8988T (cell line): ENCODE data around the gene ELFN1.

Experiments
- DNase-seq: peaks from one replicate; pipeline ENCODE4 v3.0.0; 2011

Gene ELFN1

DNA sequence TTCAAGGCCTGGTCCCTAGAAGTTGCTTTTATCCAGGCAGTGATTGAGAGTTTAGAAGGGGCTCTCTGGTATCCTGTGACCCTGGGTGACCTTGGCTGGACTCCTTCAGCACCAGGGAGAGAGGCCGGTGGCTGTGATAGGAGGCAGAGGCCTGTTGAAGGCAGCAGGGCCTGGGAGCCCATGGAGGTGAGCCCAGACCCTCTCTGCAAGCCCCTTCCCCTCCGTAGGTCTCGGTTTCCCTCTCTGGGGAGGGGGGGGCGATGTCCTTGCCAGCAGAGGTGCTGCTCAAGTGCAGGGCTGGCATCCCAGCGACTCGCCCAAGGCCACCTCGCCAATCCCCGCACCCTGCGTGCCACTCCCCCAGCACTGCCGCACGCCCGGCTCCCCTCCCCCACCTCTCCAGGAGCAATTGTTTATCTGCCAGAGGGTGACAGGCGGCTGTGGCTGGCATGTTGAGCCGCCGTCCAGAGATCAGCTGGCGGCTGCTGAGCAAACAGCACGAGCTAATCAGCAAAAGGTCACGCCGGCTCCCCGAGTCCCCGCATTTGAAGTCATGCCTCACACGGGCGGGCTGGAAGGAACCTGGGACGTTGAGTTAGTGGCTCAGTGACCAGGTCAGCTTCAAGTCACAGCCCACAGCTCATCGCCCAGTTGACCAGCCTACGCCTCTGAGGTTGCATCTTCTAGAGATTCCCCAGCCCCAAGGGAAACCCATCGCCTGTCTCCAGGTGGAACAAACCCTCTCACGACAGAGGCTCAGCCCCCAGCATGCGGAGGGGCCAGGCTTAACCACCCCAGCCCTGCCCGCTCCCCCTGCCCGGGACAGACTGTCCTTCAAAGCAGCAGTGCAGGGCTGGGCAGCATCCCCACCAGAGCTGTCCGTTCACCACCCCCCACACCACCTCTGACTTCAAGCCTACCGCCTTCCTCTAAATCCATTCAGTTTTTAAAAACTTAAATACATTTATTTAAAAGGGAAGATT, 43.7 kb downstream of the ELFN1 start:
- DNase-seq: no peak

DNA sequence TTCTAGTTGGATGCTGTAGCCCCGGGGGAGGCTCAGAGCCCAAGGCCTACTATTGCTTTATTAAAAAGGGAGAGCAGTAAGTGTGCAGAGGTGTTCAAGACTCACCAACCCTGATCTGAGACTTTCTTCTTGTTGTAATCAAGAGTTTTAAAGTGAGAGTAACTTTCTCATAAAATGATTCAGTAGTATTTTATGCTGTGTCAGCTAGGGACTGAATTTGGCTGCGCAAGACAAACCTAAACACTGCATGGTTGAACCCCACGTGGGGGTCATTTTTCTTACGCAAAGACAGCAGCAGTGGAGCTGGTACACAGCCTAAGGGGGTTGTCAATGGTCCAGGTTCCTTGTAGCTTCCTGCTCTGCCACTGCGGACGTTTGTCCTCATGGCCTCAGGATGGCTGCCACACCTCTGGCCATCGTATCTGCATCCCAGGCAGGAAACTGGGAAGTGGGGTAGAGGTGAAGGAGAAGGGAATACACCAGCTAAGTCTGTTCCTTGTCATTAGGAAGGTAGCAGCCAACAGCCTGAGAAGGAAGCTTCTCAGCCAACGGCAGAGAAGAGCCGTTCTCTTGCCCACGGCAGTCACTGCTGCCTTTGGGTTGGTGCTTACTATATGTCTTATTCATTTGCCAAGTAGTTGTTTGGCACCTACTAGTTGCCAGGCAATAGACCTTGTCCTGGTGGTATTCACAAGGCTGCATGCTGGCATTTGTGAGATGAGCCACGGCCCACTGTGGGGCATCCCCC, 44.7 kb downstream of the ELFN1 start:
- no peak for DNase-seq

DNA sequence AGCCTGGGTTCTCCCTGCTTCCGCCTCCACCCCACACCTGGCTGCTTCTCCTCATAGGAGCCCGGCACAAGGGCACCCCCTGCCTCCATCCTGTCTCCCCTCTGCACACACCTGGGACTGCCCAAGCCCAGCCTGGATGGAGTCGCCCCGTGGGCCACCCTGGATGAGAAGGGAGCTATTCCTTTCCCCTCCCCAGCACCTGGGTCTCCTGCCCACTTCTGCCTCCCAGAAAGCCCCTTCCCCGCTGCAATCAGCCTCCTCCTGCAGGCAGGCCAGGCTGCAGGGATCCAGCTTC, 45.2 kb downstream of the ELFN1 start:
- DNase-seq: no peak

DNA sequence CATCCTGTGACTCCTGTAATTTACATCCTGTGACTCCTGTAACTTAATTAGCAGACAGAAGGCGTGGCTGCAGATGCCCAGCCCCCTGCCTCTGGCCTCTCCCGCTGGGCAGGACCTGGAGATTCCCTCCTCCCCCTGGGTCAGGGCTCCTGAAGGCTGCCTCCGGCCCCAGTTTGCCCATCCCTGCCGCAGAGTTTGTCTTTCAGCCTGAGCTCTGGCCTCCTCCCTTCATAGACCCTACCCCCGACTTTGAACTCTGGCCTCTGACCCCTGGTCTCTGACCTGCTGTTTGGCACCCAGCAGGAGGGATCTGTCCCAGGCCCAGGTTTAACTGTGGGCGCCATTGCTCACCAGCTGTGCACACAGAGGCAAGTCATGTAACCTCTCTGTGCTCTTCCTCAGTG, 45.6 kb downstream of the ELFN1 start:
- no peak for DNase-seq

DNA sequence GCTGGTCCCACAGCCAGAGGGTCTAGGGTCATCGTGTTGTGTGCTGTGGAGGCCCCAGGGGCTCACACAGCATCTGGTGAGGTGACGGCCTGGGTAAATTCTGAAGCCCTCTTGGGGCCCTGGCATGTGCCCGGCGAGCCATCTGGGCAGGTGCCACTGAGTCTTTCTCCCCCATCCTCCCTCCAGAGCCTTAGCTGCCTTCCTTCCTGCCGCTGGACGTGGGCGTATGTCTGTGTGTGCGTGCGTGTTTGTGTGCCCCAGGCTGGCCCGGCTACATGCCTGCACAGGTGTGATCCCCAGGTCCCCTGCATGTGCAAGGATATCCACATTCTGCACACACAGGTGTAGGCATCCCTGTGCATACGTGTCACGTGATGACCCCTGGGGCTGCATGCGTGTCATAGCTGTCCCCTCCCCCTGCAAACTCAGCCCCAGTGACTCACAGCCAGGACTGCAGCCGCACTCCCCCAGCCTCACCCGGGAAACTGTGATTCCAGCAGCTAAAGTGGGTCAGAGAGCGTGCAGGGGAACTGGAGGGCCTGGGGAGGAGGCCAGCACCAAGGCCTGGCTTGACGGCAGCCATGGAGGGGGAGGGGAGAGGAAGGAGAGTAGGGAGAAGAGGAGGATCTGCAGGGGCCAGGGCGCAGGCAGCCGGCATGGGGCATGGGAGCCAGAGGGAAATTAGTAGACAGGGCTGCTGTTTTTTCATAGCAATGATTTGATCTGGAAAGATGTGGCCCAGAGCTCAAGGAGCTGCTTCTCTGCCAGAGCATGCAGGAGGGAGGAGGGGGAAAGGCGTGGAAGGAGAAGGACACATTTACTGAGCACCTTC, 46.4 kb downstream of the ELFN1 start:
- no peak for DNase-seq

DNA sequence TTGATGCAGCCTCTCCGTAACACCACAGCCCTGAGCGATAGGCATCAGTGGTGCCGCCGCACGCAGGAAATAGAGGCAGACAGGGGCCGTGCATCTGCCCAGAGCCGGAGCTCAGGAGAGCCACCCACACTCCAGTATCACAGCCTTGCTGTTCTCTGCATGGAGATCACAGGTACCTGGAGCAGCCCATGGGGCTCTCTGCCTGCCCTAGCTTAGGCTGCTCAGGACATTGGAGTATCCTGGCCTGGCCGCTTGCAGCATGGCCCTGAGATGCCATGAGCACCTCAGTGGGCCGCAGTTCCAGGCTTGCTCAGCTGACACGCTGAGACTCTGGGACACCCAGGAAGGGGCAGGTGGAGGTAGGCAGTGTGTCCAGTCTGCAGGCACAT, 47.0 kb downstream of the ELFN1 start:
- no peak for DNase-seq

DNA sequence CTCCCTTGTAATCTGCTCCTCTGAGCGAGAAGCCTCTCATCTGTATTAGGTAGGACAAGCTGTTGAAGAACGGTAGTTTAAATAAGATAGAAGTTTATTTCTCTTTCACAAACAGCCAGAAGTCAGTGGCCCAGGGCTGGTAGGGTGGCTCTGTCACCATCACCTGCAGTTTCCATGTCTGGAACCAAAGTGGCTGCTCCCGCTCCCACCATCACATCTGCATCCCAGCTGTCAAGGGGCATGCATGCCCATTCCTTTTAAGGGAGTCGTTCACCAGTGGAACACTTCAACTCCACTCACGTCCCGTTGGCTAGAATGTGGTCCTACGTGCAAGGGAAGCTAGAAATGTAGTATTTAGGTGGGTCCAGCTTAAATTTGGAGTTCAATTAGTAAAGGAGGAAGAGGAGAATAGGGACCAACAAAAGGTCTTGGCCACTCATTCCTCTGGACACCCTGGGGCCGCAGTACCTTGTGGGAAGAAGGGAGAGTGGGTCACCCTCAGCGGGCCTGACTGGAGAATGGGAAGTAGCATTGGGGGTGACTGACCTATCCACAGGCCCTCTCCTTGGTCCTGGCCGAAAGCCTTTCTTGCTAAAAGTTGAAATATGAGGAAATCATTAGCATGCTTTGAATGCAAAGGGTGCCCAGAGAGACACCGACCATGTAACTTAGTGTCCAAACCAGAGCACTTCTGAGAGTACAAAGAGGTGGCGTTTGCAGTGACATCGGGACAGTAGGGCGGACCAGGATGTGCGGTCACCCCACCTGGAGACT, 48.0 kb downstream of the ELFN1 start:
- no peak for DNase-seq

DNA sequence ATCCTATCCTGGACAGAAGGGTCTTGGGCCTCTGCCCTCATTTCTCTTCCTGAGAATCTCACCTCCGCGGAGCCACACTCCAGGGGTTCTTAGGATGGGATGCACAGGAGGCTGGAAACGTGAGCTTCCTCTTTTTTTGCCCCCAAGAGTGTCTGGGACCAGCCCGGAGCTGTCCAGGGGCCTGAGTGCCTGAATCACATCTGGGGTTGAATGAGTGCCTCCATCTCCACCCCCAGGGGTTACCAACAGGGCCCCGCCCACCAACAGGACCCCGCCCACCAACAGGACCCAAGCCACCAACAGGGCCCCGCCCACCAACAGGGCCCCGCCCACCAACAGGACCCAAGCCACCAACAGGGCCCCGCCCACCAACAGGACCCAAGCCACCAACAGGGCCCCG, 48.8 kb downstream of the ELFN1 start:
- DNase-seq: peak; percentile 5

DNA sequence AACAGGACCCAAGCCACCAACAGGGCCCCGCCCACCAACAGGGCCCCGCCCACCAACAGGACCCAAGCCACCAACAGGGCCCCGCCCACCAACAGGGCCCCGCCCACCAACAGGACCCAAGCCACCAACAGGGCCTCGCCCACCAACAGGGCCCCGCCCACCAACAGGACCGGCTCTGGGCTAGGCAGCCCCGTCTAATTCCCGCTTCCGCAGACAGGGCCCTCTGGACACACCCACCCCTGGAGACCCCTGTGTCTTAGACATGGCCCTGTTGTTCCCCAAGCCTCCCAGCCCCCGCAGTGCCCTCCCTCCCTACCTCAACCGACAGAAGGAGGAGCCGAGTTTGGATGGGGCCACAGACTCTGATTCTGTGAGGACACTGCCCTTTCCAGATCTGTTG, 49.2 kb downstream of the ELFN1 start:
- DNase-seq: peak; percentile 18

DNA sequence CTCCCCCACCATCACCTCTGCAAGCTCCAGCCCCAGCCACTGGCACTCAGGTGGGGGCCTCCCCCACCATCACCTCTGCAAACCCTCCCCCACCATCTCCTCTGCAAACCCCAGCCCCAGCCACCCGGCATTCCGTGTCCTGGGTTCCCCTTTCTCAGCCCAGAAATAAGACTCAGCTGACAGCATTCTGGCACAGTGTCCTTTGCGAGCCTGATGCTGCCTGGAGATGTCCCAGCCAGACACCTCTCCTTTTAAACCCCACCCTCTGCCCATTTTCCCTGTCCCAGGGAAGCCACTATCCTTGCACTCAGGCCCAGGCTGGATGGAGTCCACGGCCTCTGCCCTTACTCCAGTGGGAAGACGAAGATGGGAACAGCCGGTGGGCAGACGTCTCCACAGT, 49.8 kb downstream of the ELFN1 start:
- DNase-seq: peak; percentile 8

DNA sequence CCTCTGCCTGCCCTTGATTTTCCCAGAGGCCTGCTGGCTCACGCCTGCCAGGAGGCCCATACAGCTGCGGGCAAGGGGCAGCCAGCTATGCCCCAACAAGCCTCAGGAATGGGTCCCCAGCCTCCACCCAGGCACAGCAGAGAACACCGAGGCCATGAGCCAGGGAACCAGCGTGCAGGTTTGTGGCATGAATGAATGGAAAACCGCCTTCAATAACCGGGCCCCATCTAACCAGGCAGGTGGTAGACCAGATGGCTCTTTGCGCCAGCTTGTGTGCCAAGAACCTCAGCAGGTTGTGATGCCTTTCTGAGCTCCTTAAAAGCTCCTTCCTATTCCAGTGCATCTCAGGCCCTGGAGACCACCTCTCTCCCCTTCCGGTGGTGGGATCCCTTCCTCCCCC, 50.2 kb downstream of the ELFN1 start:
- peak; percentile 20 for DNase-seq

DNA sequence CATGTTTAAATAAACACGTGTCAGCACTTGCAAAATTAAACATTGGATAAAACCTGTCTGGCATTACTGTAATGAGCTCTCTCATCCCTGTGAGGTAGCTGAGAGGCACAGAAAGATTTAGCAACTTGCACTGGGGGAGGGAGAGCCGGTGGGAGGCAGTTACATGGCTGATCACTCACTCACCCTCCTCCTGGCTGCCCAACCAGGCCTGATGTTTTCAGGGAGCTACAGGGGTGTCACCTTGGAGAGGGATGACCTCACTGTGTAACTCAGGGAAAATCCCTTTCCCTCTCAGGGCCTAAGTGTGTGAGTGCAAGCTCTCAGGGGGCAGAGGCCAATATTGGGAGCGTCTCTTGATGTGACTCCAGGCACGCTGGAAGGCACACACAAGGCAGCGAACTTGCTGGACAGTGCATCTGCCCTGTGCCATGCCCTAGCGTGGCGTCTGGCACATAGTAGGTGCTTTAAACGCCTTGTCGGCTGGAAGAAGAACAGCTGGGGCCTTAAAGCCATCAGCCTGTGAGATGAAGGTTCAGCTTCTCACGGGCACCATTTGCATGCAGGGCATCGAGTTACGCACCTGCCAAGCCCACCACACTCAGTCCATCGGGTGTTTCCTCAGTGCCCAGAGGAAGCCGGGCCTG, 51.1 kb downstream of the ELFN1 start:
- no peak for DNase-seq

DNA sequence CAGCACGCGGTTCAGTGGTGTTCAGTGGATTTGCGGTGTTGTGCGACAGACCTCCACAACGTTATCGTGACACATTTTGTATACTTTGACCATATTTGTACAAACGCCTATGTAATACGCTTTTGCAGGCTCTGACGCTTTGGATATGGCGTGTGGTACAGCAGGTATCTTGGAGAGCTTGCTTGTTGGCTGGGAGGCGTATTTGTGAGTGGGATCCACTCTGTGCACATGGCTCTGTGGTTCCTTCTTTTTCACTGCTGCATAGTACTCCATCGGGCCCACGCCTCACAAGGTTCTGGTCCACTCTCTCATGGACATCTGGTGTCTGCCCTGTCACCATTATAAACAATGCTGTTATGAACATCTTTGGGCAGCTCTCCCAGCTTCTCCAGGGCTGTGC, 53.2 kb downstream of the ELFN1 start:
- DNase-seq: no peak

DNA sequence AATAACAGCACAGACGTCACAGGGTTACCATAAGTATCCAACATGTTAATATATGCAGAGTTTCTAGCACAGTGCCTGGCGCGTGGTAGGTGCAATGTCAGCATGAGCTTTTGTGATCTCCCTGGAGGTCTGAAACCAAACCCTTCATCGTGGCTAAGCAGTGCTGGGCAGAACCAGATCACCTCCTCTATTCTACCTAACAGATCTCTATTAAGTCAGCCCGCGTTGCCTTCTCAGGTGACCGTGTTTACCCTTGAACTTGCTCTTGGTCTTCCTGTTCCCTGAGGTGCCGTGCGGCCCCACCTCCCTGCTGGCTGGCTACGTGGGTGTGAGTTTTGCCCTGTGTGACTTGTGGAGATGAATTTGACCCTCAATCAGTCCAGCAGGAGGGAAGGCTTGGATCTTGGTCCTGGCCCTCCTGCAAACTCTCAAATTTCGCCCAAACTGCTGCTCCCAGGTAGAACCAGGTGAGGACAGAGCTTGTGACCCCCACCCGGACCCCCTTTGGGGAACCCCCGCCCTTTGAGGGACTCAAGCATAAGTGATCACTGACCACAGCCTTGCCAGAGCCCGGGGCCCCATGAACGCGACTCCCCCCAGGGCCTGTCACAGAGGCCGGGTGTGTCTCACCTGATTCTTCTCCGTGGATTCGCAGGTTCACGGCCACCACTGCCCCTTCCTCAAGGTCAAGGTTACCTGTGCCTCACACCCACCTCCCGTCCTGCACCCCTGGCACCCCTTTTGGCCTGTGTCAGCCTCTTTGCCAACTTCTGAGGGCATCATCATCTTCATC, 54.2 kb downstream of the ELFN1 start:
- DNase-seq: no peak

DNA sequence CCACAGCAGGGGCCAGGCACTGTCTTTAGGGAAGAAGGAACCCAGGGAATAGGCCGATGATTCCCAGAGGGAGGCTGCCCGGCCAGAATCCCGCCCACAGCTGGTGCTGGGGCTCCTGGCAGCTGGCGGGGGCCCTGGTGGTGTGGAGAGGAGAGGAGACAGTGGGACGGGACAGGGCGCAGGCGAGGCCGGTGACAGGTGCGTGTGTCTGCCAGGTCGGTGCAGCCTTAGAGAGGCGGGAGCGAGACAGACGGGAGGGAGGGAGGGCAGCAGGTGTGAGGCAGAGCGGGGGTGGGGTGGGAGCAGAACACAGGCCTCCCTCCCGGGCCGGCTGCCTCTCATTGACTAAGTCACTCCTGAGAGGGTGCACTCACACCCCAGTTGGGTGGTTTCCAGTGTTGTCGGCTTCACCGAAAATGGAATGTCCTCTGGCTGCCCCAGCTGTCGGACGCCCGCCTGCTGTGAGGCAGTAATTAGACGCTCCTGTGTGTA, 55.2 kb downstream of the ELFN1 start:
- DNase-seq: no peak

DNA sequence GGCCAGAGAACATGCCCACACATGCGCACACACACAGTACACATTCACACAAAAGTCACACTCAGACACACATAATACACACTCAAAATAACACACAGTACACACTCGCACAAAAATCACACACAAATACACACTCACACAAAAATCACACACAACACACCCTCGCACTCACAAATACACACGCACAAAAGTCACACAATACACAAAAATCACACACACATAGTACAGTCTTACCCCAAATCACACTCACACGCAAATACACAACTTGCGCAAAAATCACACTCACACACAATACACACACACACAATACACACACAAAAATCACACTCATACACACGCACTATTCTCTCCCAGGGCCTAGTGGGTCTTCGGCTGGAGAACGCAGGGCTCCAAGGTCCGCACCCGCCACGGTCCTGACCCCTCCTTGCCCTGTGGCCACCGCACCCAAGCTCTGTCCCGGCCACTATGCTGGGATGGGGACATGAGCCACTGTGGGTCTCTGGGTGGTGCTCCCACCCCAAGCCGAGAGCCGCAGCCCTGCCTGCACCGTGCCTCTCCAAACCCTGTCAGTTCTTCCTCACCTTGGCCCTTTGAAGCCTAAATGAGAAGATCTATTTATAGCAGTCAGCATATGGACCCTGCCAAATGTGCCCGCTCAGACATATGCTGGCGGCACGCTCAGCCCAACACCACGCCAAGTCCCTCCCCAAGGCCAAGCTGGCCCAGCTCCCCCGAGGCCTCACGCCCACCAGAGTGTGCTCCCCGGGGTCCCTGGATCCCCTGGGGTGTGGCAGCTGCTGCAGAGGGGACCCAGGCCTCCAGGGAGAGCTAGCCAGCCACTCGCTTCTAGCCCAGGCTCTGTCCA, 55.9 kb downstream of the ELFN1 start:
- no peak for DNase-seq

DNA sequence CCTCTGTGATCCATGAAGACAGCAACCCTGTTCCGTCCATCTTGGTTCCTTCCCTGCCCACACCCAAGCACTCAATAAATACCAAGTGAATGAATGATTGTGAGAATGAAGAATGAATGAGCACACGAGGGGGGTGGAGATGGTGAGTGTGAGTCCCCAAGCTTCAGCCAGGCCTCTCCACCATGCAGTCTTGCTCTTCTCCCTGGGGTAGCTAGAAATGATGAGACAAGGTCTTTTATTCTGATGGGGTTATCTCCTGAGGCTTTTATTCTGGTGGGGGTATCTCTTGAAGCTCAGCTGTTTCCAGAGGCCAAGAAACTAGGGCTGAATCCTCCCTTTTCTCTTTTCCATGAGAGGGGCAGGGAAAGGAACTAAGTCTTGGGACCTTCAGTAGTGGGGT, 57.0 kb downstream of the ELFN1 start:
- no peak for DNase-seq

DNA sequence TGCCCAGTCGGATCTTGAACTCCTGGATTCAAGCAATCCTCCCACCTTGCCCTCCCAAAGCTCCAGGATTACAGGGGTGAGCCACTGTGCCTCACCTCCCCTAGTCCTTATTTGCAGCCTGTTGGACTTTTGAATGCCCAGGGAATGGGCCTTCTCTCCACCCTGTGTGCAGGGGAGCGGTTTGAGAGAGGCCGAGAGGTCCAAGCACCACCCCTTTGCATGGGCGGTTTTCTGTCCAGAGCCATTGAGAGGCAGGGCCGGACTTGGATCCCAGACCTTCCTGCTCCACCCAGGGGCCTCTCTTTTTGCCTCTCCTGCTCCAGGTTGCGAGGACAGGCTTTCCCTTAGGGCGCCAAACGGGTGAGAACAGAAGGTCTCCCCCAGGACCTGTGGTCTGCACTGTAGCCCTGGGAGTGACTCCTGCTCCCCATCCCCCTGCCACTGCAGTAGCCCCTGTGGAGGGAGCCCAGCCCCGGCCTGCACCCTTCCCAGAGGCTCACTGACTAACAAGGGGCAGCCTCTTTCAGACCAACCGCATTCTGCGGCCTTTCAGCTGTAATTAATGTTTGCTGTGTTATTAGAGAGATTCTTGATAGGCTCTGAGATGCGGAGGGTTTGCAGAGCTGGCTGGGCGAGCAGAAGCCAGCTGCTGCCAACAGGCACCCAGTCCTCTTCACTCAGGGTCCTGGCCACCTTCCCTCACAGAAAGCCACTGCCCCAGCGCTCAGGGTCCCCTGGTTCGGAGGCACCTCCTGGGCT, 57.9 kb downstream of the ELFN1 start:
- DNase-seq: no peak

DNA sequence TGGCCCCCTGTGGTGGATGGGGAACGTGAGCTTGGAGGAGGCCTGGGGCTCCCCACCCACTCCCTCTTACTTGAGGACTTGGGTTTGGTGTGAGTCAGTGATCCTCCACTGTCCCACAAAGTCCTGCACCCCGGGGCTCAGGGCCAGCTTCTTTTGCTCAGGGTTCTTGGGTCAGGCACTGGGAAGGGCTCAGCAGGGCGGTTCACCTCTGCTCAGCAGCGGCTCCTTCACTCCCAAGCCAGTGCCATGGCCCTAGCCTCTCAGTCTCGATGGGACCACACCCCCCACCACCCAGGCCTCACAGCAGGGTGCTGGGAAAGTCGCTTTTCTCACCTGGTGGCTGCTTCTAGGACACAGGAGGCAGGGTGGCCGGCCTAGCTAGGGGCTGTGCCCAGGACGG, 59.1 kb downstream of the ELFN1 start:
- DNase-seq: no peak
